Measurements from ENCODE around the gene TSG101.

Gene TSG101

DNA sequence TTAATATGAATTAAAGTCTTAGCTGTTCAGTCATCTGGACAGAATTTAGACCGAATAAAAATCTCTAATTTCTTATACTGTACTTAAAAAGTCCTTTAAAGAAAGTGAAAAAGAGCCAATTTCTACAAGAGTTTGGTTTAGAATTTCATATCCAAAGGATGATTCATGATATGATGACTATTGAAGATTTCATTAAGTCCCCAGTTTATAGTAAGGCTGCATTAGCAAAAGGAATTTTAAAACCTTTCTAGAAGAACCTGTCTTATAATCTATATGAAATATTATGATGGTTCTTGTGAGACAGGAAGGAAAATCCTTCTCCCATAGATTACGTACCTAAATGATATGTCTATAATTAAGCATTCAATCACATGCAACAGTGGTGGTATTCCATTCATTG is 34.8 kb downstream of the TSG101 start:
- no peak for DNase-seq

DNA sequence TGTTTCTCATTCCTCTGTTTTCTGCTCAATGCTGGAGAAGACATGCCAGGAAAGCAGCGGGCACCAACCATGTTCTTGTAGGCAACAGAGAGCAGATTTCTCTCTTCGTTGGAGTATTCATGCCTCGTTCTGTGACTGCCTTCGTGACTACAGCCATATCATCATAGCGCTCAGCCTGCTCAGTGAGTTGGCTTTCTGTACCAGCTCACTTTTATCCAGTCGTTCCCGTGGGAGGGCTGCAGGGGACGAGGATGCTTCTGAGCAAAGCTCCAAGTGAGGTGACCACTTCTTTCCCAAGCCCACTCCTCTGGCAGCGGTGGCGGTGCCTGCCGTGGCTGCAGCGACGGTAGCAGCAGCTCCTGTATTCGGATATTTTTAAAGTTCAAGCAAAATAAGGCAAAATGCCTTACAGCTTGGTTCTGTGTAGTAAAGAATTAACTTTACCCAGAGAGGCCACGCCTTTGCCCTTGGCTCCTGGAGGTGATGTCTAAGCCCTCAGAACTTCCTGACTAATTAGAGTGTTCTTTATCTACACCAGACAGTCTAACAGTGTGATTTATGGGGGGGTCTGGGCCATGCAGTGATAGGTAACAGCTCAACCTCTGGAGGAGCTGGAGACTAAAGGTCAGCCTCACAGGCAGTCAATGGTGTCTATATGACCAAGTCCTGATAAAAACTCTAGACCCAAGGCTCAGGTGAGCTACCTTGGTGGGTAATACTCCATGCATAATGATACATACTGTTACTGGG is 35.8 kb downstream of the TSG101 start:
- DNase-seq: no peak

DNA sequence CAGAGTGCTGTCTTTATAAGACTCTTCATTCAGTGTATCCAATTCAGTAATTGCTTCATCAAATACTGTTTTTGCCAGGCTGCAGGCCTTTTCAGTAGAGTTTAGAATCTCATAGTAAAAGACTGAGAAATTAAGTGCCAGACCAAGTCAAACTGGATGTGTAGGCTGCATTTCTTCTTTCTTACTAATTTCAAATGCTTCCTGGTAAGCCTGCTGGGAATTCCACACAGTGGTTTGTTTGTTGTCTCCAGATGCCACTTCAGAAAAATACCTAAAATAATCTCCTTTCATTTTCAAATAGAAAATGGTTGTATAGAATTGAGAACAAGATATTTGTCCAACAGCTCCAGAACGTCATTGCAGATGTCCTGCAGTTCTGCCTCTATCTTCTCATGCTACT is 36.4 kb downstream of the TSG101 start:
- DNase-seq: no peak

DNA sequence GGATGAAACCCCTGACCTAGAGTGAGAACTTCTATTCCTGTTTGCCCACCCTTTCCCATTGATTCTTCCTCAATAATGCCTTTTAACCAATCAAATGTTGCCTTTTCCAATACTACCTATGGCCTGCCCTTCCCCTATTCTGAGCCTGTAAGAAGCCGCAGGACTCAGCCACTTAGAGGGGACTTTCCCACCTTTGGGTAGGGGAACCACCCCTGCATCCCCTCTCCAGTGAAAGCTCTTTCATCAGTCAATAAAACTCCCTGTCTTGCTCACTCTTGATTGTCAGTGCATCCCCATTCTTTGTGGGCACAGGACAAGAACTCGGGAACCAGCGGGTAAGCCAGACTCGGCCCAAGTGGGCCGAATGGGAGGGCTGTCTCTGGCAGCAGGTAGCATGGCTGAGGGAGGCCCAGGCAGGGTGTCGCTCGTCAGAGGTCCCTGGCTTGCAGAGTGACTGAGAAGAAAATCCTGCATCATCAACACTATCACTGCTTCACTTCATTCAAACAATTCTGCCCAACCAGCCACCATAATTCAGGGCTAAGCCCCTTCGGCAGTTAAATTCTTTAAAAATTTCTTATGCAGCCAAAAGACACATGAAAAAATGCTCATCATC is 40.7 kb downstream of the TSG101 start:
- DNase-seq: no peak

DNA sequence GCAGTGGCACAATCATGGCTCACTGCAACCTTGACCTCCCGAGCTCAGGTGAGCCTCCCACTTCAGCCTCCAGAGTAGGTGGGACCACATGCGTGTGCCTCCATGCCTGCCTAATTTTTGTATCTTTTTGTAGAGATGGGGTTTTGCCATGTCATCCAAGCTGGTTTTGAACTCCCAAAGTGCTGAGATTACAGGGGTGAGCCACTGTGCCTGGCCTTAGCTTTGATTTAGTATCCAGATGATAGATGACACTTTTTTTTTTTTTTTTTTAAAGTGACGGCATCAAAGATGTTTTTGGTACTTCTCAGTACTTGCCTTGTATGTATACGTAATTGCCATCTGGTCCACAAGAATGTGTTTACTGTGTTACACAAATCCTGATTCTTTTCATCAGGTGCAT is 47.7 kb downstream of the TSG101 start:
- no peak for DNase-seq

DNA sequence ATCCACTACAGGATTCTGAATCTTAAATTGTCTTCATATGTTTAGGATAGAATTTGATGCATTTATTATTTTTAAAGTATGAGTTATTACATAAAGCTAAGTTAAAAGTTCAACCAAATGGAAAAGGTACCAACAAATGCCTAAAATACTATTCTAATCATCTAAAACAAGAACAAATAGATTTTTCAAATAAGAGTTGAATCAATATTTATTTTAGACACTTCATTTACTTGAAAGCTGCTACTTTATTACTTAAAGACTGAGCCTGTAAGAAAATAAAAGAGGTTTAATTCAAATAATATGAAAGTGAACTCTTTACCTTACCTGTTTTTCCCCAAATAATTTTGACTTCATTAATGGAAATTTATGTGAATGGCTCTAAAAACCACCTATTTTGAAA is 54.2 kb downstream of the TSG101 start:
- DNase-seq: no peak

DNA sequence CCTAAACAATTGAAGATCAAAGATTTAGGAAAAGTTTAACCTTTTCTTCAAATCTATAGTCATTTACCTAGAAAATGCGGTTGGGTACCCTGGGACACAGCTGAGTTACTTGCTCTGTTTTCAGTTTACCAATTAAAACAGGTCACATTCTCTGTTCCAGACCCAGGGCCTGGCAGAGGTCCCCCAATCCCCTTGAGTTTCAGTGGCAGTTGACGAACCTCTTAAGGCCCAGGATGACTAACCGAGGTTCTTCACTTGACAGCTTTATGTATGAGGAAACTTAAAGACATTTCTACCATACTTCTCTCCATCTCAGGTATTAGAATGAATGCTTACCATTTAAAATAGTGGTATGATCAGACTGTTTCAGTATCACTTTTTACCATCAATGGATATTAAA is 54.7 kb downstream of the TSG101 start:
- DNase-seq: no peak

DNA sequence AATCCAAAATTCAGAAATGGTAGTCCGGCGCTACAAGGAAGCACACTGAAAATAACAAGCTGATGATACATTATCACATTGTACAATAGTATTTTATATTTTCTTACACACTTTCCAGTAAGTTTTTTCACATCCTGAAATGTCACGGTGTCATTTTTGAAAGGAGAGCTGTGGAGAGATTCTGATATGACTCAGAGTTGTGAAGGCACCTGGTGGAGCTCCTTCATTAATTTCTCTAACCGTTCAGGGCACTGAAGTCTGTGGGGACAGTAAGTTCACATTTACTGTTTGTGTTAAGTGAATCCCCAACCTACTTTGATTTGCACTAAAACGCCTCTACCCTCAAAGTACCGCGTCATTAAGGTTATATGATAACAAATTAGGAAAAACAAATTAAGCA is 57.8 kb downstream of the TSG101 start:
- no peak for DNase-seq

DNA sequence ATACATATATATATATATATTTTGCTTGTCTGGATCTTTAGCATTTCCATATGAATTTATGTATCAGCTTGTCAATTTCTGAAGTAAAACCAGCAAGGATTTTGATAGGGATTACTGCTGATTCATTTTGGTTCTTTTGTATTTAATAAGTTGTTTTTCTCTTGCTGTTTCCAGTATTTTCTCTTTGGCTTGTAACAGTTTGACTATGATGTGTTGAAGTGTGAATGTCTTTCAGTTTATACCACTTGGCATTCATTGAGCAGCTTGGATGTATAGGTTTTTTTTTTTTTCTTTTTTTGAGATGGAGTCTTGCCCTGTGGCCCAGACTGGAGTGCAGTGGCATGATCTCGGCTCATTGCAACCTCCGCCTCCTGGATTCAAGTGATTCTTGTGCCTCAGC is 58.7 kb downstream of the TSG101 start:
- no peak for DNase-seq

DNA sequence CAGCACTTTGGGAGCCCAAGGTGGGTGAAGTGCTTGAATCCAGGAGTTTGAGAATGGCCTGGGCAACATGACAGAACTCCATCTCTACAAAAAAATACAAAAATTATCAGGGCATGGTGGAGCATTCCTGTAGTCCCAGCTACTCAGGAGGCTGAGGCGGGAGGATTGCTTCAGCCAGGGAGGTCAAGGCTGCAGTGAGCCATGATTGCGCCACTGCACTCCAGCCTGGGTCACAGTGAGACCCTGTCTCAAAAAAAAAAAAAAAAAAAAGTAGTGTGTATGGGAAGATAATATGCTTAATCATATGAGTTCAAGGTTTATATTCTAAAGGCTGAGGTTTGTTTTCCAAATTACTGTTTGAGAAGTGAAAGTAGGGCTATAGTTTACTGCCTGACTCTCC is 60.3 kb downstream of the TSG101 start:
- no peak for DNase-seq

DNA sequence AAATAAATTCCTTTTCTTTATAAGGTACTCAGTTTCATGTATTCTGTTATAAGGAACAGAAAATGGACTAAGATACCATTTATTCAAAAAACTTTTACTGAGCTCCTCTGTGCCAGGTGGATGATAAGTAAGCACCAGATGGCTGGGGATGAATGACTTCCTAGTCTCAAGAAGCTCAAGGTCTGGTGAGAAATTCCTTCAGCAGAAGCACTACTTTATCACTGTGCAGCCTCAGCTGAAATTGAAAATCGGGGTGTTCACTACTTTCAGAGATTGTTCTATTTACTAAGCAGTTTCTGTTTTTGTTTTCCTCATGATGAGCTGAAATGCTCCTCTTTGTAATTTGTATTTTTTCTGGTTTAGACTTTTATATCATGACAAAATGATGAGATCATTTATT is 63.3 kb downstream of the TSG101 start:
- DNase-seq: no peak

DNA sequence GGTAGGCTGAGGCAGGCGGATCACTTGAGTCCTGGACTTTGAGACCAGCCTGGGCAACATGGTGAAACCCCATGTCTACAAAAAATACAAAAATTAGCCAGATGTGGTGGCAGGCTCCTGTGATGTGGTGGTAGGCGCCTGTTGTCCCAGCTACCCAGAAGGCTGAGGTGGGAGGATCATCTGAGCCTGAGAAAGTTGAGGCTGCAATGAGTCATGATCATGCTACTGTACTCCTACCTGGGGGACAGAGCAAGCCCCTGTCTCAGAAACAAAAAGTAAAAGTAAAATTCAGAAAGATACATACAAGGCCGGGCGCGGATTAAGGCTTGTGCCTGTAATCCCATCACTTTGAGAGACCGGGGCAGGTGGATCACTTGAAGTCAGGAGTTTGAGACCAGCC is 64.8 kb downstream of the TSG101 start:
- DNase-seq: no peak

DNA sequence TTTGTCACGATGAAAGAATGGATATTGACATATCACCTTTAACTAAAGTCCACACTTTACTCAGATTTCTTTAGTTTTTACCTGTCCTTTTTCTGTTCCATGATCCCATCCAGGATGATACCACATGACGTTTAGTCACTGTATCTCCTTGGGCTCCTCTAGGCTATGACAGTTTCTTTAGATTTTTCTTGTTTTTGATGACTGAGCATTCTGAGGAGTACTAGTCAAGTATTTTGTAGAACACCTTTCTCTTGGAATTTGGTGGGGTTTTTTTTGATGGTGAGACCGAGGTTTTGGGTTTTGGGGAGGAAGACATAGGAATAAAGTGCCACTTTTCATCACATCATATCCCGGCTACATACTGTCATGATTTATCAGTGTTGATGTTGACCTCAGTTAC is 67.1 kb downstream of the TSG101 start:
- DNase-seq: no peak

DNA sequence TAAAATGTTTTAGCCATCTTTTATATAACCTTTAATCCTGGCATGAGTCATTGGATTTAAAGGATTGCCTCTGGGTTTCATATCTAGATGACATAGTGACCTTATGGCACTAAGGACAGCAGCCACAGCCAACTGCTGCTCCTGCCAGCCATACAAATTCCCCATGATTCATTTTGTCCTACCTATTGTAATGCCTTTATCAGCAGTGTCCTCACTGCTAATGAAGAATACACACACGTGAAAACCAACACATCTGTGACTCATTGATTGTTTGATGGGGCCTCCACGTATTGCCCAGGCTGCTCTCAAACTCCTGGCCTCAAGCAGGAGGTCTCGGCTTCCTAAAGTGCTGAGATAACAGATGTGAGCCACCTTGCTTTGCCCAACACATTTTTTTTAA is 69.3 kb downstream of the TSG101 start:
- no peak for DNase-seq

DNA sequence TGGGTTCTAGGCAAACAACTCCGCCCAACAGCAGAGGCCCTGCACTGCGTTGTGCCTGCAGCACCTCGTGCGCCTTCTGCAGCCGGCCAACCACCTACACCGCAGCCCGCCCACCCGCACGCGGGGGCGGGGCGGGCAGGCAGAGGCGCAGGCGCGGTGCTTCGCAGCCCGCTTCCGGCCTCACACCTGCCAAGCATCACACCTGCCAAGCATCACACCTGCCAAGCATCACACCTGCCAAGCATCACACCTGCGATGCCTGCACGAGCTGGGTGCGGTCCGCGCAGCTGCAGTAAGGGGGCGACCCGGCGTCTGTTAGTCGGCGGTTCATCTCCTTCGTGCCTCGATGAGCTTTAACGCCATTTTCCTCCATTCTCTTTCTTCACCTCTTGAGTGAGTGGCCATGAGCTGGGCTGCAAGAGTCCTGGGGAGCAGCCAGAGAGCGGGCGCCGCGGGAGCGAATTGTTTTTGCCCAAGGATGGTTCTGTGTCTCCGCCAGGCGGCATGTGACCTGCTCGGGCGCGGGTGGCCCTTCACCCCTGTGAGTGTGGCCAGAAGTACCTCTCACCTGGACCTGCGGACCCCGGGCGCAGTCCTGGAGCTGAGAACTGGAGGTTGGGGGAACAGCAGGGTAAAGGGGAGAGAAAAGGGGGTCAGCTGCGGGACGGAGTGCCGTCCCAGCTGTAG is 70.9 kb downstream of the TSG101 start, which contains the start of gene LDHAL6A:
TSS of gene LDHAL6A (plus strand) at position 171 of the 687 bp plus-strand sequence. CDS start 825 bp downstream, outside the sequence.
- no peak for DNase-seq

DNA sequence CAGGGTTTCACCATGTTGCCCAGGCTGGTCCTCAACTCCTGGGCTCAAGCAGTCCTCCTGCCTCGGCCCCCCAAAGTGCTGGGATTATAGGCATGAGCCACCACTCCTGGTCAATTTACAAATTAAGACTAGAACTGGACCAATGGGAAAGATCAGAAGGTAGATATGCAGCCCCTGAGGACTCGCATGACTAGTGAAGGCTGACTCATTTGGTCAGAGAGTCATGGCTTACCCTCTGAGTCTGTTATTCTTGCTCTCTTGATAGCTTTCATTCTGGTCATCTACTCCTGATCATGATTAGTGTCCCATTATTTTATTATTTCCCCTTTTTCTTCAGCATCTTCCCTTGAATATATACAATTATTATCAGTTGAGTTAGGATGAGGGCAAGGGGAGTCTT is 73.8 kb downstream of the TSG101 start:
- no peak for DNase-seq

DNA sequence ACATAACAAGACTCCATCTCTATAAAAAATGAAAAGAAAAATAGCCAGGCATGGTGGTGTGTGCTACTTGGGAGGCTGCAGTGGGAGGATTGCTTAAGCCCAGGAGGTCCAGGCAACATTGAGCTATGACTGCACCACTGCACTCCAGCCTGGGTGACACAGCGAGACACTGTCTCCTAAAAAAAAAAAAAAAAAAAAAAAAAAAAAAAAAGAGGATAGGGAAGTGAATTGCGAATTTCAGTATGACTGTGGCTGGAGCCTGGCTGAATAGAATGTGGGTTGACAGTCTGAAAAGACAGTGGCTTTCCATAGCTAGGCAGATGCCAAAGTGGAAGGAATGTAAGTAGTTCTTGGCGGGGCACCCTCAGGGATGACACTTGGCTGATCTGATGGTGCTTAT is 77.5 kb downstream of the TSG101 start:
- DNase-seq: no peak

DNA sequence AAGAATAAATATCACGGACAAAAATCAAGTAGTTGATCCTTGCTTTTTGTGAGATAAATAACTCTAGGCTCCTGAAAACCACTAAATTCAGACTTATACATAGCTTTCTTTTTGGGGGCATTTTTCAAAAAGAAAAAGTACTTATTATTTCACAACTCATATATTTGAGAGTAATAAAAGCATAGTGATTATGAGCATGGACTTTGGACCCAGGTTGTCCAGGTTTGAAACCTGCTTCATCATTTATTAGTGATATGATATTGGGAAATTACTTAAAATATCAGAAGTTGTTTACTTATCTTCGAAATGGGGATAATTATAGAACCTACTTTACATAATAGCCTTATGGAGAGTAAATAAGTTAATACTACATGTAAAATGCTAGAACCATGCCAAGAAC is 88.1 kb downstream of the TSG101 start:
- DNase-seq: no peak

All from GOT3 (cell line).